ENCODE measurements around the gene OR10R2.

DNA sequence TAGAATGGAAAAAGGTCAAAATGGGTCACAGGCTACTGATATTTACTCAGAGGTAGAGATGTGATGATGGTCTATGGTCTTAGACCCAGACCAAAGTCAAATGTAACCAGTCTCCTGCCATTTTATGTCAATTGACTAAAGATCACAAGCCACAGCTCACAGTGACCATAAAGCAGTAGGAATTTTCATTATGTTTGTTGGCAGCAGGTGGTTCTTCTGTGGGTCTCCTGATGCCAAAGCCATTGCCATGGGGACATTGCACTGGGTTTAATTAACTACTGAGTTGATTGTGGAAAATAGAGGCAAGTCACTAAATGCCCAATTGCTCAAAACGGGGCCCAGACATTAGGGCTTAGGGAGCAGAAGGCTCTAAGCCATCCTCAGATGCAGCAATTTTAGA is 45.9 kb upstream of the OR10R2 start, which contains the start of gene OR10K2:
- TF ChIP-seq EZH2phosphoT487 (IDR thresholded peaks at IDR 0.05; ENCODE audit: borderline replicate concordance): no peak
- TF ChIP-seq, protein P1, sequence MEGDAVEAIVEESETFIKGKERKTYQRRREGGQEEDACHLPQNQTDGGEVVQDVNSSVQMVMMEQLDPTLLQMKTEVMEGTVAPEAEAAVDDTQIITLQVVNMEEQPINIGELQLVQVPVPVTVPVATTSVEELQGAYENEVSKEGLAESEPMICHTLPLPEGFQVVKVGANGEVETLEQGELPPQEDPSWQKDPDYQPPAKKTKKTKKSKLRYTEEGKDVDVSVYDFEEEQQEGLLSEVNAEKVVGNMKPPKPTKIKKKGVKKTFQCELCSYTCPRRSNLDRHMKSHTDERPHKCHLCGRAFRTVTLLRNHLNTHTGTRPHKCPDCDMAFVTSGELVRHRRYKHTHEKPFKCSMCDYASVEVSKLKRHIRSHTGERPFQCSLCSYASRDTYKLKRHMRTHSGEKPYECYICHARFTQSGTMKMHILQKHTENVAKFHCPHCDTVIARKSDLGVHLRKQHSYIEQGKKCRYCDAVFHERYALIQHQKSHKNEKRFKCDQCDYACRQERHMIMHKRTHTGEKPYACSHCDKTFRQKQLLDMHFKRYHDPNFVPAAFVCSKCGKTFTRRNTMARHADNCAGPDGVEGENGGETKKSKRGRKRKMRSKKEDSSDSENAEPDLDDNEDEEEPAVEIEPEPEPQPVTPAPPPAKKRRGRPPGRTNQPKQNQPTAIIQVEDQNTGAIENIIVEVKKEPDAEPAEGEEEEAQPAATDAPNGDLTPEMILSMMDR (conservative IDR thresholded peaks at IDR 0.05; ENCODE audit: low read length): no peak
